HEK293 (cell line): ENCODE measurements around the gene STIM2.

Experiments used
- CTCF ChIA-PET: fragments of 350-600 bp; formaldehyde crosslinking; extraction: SDS; loops from one replicate; lab custom pipeline; 2021; ENCODE audit warnings: antibody characterized with exemption; lab: Yijun Ruan, JAX
- POLR2A ChIA-PET: fragments of 300-600 bp; formaldehyde crosslinking; extraction: SDS; loops from one replicate; lab custom pipeline; 2020; ENCODE audit warnings: antibody characterized with exemption, inconsistent platforms; lab: Yijun Ruan, JAX
- H3K27ac ChIP-seq: fragments of 200-500 bp; sonication (Bioruptor generic); 2 replicates; pipeline ENCODE4 v1.5.1; 2014; ENCODE audit warnings: low read depth, low read length, control low read depth, inconsistent platforms; ENCODE audit errors: extremely low read depth
- H3K36me3 ChIP-seq, 2 experiments: fragments of 200-500 bp in 1 of 2; sonication (Bioruptor generic) in 1 of 2; 1 replicate in 1 of 2; 2 replicates in 1 of 2; pipeline ENCODE4 v1.5.1; 2014 to 2017; ENCODE audit warnings: inconsistent platforms in 2 of 2, low read length in 2 of 2; ENCODE audit not compliant: control insufficient read depth in 2 of 2, insufficient read depth in 1 of 2
- H3K4me1 ChIP-seq: fragments of 200-500 bp; sonication (Bioruptor generic); 2 replicates; pipeline ENCODE4 v1.5.1; 2014; ENCODE audit warnings: mild to moderate bottlenecking, low read length, inconsistent platforms; ENCODE audit not compliant: control insufficient read depth, insufficient read depth
- H3K4me3 ChIP-seq: 2 replicates; pipeline ENCODE4 v1.5.1; 2011; ENCODE audit warnings: low read depth, mild to moderate bottlenecking, control low read depth, low read length, moderate library complexity
- H3K9me3 ChIP-seq: fragments of 200-500 bp; sonication (Bioruptor generic); 2 replicates; pipeline ENCODE4 v1.5.1; 2014; ENCODE audit warnings: low read depth, low read length, inconsistent platforms; ENCODE audit not compliant: control insufficient read depth, insufficient read depth
- EGR2 ChIP-seq: fragments of 450-650 bp; formaldehyde crosslinking; IDR thresholded peaks from 2 replicates; pipeline ENCODE4 v1.5.1; 2016; ENCODE audit warnings: low read depth, missing biosample characterization, missing genetic modification characterization
- RBAK ChIP-seq: fragments of 450-650 bp; formaldehyde crosslinking; IDR thresholded peaks from 2 replicates; pipeline ENCODE4 v1.5.1; 2016; ENCODE audit warnings: missing biosample characterization, missing genetic modification characterization
- ZEB2 ChIP-seq: fragments of 450-650 bp; formaldehyde crosslinking; IDR thresholded peaks from 2 replicates; pipeline ENCODE4 v1.5.1; 2016; ENCODE audit warnings: missing biosample characterization, missing genetic modification characterization
- ZFHX2 ChIP-seq: fragments of 450-650 bp; formaldehyde crosslinking; conservative IDR thresholded peaks from 2 replicates; pipeline ENCODE4 v1.5.1; 2016; ENCODE audit warnings: missing biosample characterization, missing genetic modification characterization
- ZFP69B ChIP-seq: fragments of 450-650 bp; formaldehyde crosslinking; IDR thresholded peaks from 2 replicates; pipeline ENCODE4 v1.5.1; 2016; ENCODE audit warnings: missing biosample characterization, missing genetic modification characterization
- ZNF146 ChIP-seq: fragments of 450-650 bp; formaldehyde crosslinking; IDR thresholded peaks from 2 replicates; pipeline ENCODE4 v1.5.1; 2016; ENCODE audit warnings: missing biosample characterization, missing genetic modification characterization
- ZNF18 ChIP-seq: fragments of 450-650 bp; formaldehyde crosslinking; IDR thresholded peaks from 2 replicates; pipeline ENCODE4 v1.5.1; 2016; ENCODE audit warnings: missing biosample characterization, missing genetic modification characterization
- ZNF248 ChIP-seq: fragments of 450-650 bp; formaldehyde crosslinking; IDR thresholded peaks from 2 replicates; pipeline ENCODE4 v1.5.1; 2017; ENCODE audit warnings: missing biosample characterization, missing genetic modification characterization
- ZNF302 ChIP-seq: fragments of 450-650 bp; formaldehyde crosslinking; IDR thresholded peaks from 2 replicates; pipeline ENCODE4 v1.5.1; 2016; ENCODE audit warnings: missing biosample characterization, missing genetic modification characterization, low read depth
- ZNF416 ChIP-seq: fragments of 450-650 bp; formaldehyde crosslinking; IDR thresholded peaks from 2 replicates; pipeline ENCODE4 v1.5.1; 2016; ENCODE audit warnings: missing biosample characterization, missing genetic modification characterization
- ZNF473 ChIP-seq: fragments of 450-650 bp; formaldehyde crosslinking; IDR thresholded peaks from 2 replicates; pipeline ENCODE4 v1.5.1; 2017; ENCODE audit warnings: missing biosample characterization, missing genetic modification characterization
- ZNF48 ChIP-seq: fragments of 450-650 bp; formaldehyde crosslinking; IDR thresholded peaks from 2 replicates; pipeline ENCODE4 v1.5.1; 2016; ENCODE audit warnings: missing biosample characterization, missing genetic modification characterization
- ZNF514 ChIP-seq: fragments of 450-650 bp; formaldehyde crosslinking; IDR thresholded peaks from 2 replicates; pipeline ENCODE4 v1.5.1; 2016; ENCODE audit warnings: missing biosample characterization, missing genetic modification characterization
- ZNF521 ChIP-seq: fragments of 450-650 bp; formaldehyde crosslinking; IDR thresholded peaks from 2 replicates; pipeline ENCODE4 v1.5.1; 2017; ENCODE audit warnings: missing biosample characterization, mild to moderate bottlenecking, missing genetic modification characterization
- ZNF544 ChIP-seq: fragments of 450-650 bp; formaldehyde crosslinking; IDR thresholded peaks from 2 replicates; pipeline ENCODE4 v1.5.0; 2017; ENCODE audit warnings: missing biosample characterization, missing genetic modification characterization
- ZNF600 ChIP-seq: fragments of 450-650 bp; formaldehyde crosslinking; IDR thresholded peaks from 2 replicates; pipeline ENCODE4 v1.5.1; 2016; ENCODE audit warnings: missing biosample characterization, missing genetic modification characterization
- ZNF629 ChIP-seq: fragments of 450-650 bp; formaldehyde crosslinking; IDR thresholded peaks from 2 replicates; pipeline ENCODE4 v1.5.1; 2017; ENCODE audit warnings: missing biosample characterization, missing genetic modification characterization
- ZNF670 ChIP-seq: fragments of 450-650 bp; formaldehyde crosslinking; IDR thresholded peaks from 2 replicates; pipeline ENCODE4 v1.5.1; 2016; ENCODE audit warnings: missing biosample characterization, missing genetic modification characterization, low read depth
- ZNF777 ChIP-seq: fragments of 450-650 bp; formaldehyde crosslinking; IDR thresholded peaks from 2 replicates; pipeline ENCODE4 v1.5.1; 2017; ENCODE audit warnings: missing biosample characterization, missing genetic modification characterization, borderline replicate concordance
- ZNF785 ChIP-seq: fragments of 450-650 bp; formaldehyde crosslinking; IDR thresholded peaks from 2 replicates; pipeline ENCODE4 v1.5.1; 2016; ENCODE audit warnings: missing biosample characterization, missing genetic modification characterization
- ZNF830 ChIP-seq: fragments of 450-650 bp; IDR thresholded peaks from 2 replicates; pipeline ENCODE4 v1.5.0; 2018; ENCODE audit warnings: missing biosample characterization, missing genetic modification characterization, low read depth, mild to moderate bottlenecking, moderate library complexity
- TF ChIP-seq, protein P1 (sequence below): fragments of 450-650 bp; formaldehyde crosslinking; IDR thresholded peaks from 2 replicates; pipeline ENCODE4 v1.5.1; 2016; ENCODE audit warnings: missing biosample characterization, missing genetic modification characterization
- TF ChIP-seq, protein P2 (sequence below): fragments of 450-650 bp; formaldehyde crosslinking; IDR thresholded peaks from 2 replicates; pipeline ENCODE4 v1.5.1; 2016; ENCODE audit warnings: missing biosample characterization, missing genetic modification characterization
- TF ChIP-seq, protein P3 (sequence below): fragments of 450-650 bp; formaldehyde crosslinking; IDR thresholded peaks from 2 replicates; pipeline ENCODE4 v1.5.1; 2016; ENCODE audit warnings: missing biosample characterization, missing genetic modification characterization

Gene STIM2

GRCh38 chr4:26991057-26991456 is 130.4 kb downstream of the STIM2 start:
- CTCF ChIA-PET, result no interaction called here

DNA sequence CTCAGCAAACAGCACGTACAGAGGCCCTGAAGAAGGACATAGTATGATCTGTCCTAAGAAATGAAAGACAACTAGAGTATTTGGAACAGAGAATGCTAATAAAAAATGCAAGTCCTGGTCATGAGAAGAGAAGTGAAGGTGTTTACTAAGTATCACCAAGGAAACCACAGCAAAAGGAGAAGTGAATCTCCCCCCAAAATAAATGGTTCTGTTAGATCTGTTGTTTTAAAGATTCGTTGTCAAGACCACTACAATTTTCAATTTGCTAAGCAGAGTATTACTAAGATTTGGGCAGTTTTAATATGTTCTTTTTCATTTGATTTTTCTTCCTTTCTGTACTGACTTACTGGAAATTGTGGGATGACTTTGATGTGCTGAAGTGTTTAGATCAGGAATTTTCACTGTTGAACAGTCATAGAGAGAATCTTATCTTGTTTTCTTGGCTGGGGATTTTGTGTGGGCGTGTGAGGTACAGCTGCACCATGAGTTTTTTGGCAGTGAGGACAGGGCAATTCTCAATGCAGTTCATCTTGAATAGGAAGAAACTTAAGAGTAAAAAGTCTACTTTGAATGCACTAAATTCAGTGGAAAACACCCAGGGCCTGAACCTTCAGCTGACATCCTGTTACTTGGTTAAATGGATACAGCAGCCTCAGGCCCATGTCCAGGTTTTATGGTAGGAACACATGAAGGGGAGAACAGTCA is 132.2 kb downstream of the STIM2 start:
- Histone ChIP-seq H3K4me1 (no peaks in the 10 kb centered on the region), H3K9me3 (no peaks in the 10 kb centered on the region)
- CTCF ChIA-PET, result no interaction called here

More at GRCh38 chr4:26991057-26991456, 130.4 kb downstream of the STIM2 start:
- H3K9me3 ChIP-seq, result no peaks in the 10 kb centered on the region
- POLR2A ChIA-PET, result interaction anchor here (0.6 kb wide), 1 partner anchor 73 kb away, joined by 5 read pairs; no protein-coding TSS in a partner anchor
- H3K4me1 ChIP-seq, result peaks cover under 1% of the 10 kb centered on the region; the same call in 1 of the 2 replicates
- no peaks in the 10 kb centered on the region for H3K36me3 ChIP-seq
- H3K27ac ChIP-seq, result no peak overlapping the region
- no peak overlapping the region for H3K4me3 ChIP-seq
- TF ChIP-seq ZNF248 (tag by site-specific recombination), result no peak
- peak; percentile 52; the same call in 1 of the 2 replicates for TF ChIP-seq ZNF146 (tag by site-specific recombination)

GRCh38 chr4:26993539-26993938 is 132.9 kb downstream of the STIM2 start:
- ChIA-PET POLR2A (no interaction called here), CTCF (no interaction called here)
- H3K27ac ChIP-seq, result no peak overlapping the region
- no peak overlapping the region for H3K4me3 ChIP-seq
- no peaks in the 10 kb centered on the region for H3K4me1 ChIP-seq
- H3K9me3 ChIP-seq, result no peaks in the 10 kb centered on the region
- H3K36me3 ChIP-seq, result no peaks in the 10 kb centered on the region
- TF ChIP-seq ZNF514 (tag by site-specific recombination) (no peak), ZNF18 (tag by site-specific recombination) (no peak), ZNF302 (tag by site-specific recombination) (no peak), ZNF521 (no peak), ZNF544 (no peak), RBAK (no peak), ZNF670 (tag by site-specific recombination) (no peak)
- TF ChIP-seq, protein P1, sequence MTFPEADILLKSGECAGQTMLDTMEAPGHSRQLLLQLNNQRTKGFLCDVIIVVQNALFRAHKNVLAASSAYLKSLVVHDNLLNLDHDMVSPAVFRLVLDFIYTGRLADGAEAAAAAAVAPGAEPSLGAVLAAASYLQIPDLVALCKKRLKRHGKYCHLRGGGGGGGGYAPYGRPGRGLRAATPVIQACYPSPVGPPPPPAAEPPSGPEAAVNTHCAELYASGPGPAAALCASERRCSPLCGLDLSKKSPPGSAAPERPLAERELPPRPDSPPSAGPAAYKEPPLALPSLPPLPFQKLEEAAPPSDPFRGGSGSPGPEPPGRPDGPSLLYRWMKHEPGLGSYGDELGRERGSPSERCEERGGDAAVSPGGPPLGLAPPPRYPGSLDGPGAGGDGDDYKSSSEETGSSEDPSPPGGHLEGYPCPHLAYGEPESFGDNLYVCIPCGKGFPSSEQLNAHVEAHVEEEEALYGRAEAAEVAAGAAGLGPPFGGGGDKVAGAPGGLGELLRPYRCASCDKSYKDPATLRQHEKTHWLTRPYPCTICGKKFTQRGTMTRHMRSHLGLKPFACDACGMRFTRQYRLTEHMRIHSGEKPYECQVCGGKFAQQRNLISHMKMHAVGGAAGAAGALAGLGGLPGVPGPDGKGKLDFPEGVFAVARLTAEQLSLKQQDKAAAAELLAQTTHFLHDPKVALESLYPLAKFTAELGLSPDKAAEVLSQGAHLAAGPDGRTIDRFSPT (tag by site-specific recombination), result no peak
- TF ChIP-seq, protein P2, sequence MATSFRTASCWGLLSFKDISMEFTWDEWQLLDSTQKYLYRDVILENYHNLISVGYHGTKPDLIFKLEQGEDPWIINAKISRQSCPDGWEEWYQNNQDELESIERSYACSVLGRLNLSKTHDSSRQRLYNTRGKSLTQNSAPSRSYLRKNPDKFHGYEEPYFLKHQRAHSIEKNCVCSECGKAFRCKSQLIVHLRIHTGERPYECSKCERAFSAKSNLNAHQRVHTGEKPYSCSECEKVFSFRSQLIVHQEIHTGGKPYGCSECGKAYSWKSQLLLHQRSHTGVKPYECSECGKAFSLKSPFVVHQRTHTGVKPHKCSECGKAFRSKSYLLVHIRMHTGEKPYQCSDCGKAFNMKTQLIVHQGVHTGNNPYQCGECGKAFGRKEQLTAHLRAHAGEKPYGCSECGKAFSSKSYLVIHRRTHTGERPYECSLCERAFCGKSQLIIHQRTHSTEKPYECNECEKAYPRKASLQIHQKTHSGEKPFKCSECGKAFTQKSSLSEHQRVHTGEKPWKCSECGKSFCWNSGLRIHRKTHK (tag by site-specific recombination), result no peak

More for the DNA sequence above, 132.2 kb downstream of the STIM2 start:
- POLR2A ChIA-PET, result no interaction called here
- Histone ChIP-seq H3K27ac (no peak overlapping the region), H3K4me3 (no peak overlapping the region), H3K36me3 (no peaks in the 10 kb centered on the region)
- TF ChIP-seq ZNF514 (tag by site-specific recombination) (no peak), ZNF473 (tag by site-specific recombination) (no peak), ZNF830 (tag by site-specific recombination) (no peak), ZNF777 (tag by site-specific recombination) (no peak), EGR2 (tag by site-specific recombination) (peak; percentile 30; the same call in 1 of the 2 replicates), ZFHX2 (tag by site-specific recombination) (peak; percentile 54), ZEB2 (tag by site-specific recombination) (no peak), ZNF416 (no peak), ZNF785 (tag by site-specific recombination) (no peak), ZNF600 (tag by site-specific recombination) (no peak), ZNF48 (no peak), ZFP69B (no peak), ZNF629 (tag by site-specific recombination) (no peak)
- TF ChIP-seq, protein P1 (tag by site-specific recombination), result no peak
- TF ChIP-seq, protein P3, sequence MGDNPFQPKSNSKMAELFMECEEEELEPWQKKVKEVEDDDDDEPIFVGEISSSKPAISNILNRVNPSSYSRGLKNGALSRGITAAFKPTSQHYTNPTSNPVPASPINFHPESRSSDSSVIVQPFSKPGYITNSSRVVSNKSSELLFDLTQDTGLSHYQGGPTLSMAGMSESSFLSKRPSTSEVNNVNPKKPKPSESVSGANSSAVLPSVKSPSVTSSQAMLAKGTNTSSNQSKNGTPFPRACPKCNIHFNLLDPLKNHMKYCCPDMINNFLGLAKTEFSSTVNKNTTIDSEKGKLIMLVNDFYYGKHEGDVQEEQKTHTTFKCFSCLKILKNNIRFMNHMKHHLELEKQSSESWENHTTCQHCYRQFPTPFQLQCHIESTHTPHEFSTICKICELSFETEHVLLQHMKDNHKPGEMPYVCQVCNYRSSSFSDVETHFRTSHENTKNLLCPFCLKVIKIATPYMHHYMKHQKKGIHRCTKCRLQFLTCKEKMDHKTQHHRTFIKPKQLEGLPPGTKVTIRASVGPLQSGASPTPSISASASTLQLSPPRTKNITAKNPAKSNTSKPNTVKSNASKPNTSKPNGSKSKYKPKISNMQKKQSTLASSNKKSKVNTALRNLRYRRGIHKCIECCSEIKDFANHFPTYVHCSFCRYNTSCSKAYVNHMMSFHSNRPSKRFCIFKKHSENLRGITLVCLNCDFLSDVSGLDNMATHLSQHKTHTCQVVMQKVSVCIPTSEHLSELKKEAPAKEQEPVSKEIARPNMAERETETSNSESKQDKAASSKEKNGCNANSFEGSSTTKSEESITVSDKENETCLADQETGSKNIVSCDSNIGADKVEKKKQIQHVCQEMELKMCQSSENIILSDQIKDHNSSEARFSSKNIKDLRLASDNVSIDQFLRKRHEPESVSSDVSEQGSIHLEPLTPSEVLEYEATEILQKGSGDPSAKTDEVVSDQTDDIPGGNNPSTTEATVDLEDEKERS (tag by site-specific recombination), result no peak
